Activated gamma-delta T cell treated with anti-CD3 and anti-CD28 coated beads, Interleukin-2, amount 50 U/mL, for 16 hours (primary cell): ENCODE data around the gene SF3B3.
"Not testable (repeated sequence)": the region's sequence is repeated elsewhere in the genome, so short reads cannot be mapped to it uniquely, and the experiment has no call there.

Experiments
- DNase-seq: peaks from one replicate; pipeline ENCODE4 v3.0.0-alpha.2; 2020; ENCODE audit warnings: low read depth

The SF3B3 gene

GRCh38 chr16:70568601-70569237 lies 45.1 kb downstream of the SF3B3 start:
- DNase-seq = no peak

- no peak for DNase-seq
These were observed 46.1 kb downstream of the SF3B3 start for GRCh38 chr16:70569752-70570151.

GRCh38 chr16:70570967-70571570 lies 47.5 kb downstream of the SF3B3 start:
- no peak for DNase-seq

- no peak for DNase-seq
These were observed 48.0 kb downstream of the SF3B3 start for GRCh38 chr16:70571623-70572022.

GRCh38 chr16:70572050-70572925 lies 48.7 kb downstream of the SF3B3 start:
- DNase-seq = no peak

GRCh38 chr16:70572926-70573270 lies 49.3 kb downstream of the SF3B3 start:
- no peak for DNase-seq

GRCh38 chr16:70573451-70574121 lies 50.0 kb downstream of the SF3B3 start:
- no peak for DNase-seq

GRCh38 chr16:70574595-70575271 lies 51.1 kb downstream of the SF3B3 start:
- no peak for DNase-seq

- no peak for DNase-seq
These were observed 51.8 kb downstream of the SF3B3 start for GRCh38 chr16:70575376-70575775.

- DNase-seq = no peak
These were observed 53.0 kb downstream of the SF3B3 start for GRCh38 chr16:70576431-70577255.

- no peak for DNase-seq
These were observed 53.7 kb downstream of the SF3B3 start for GRCh38 chr16:70577256-70577698.

GRCh38 chr16:70578035-70578434 lies 54.4 kb downstream of the SF3B3 start:
- no peak for DNase-seq

- no peak for DNase-seq
These were observed 55.6 kb downstream of the SF3B3 start for GRCh38 chr16:70579248-70579647.

GRCh38 chr16:70579648-70580630 lies 56.3 kb downstream of the SF3B3 start:
- no peak for DNase-seq

- no peak for DNase-seq
These were observed 58.8 kb downstream of the SF3B3 start for GRCh38 chr16:70582280-70582978.

- DNase-seq = no peak
These were observed 63.1 kb downstream of the SF3B3 start for GRCh38 chr16:70586731-70587130.

- DNase-seq = no peak
These were observed 64.9 kb downstream of the SF3B3 start for GRCh38 chr16:70588565-70588964.

- not testable (repeated sequence) for DNase-seq
These were observed 65.8 kb downstream of the SF3B3 start for GRCh38 chr16:70589416-70589815.

- DNase-seq = no peak
These were observed 66.4 kb downstream of the SF3B3 start for GRCh38 chr16:70589998-70590471.
